ENCODE data around the gene CACNB2.
"Not testable (repeated sequence)": the region's sequence is repeated elsewhere in the genome, so short reads cannot be mapped to it uniquely, and the experiment has no call there.

Gene CACNB2

DNA sequence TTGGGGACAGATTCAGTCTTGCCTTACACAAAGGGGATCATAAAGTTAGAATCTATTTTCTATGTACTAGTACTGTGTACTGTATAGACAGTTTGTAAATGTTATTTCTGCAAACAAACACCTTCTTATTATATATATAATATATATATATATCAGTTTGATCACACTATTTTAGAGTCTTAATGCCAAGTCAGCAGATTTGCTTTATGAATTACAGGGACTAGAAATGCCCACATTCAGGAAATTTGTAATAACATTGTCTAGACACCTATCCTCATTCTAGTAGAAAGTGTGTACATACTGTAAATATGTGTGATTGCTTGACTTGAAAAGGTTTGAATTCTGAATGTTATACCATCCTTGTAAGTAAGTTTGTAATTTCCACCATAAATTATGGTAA, 400.0 kb downstream of the CACNB2 start:
- DNase-seq, result no peak

GRCh38 chr10:18542832-18543231, 402.6 kb downstream of the CACNB2 start:
- no peak for DNase-seq

- DNase-seq, result no peak
These were observed 405.5 kb downstream of the CACNB2 start for GRCh38 chr10:18545621-18546305.

- DNase-seq, result no peak
These were observed 408.9 kb downstream of the CACNB2 start for GRCh38 chr10:18549105-18549504.

DNA sequence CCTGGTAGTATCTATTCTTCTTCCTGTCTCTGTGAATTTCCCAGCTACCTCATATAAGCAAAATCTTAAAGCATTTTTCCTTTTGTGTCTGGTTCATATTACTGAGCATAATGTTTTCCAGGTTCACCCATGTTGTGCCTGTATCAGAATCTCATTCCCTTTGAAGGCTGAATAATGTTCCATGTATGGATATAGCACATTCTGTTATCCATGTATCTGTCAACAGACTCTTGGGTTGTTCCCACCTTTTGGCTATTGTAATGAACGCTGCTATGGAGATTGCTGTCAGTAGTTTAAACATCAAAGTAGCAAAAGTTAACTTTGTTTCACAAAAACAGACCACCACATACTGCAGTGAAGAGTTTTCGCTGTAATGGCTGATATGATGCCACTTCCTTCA, 411.2 kb downstream of the CACNB2 start:
- no peak for DNase-seq

- no peak for DNase-seq
These were observed 414.3 kb downstream of the CACNB2 start for GRCh38 chr10:18554479-18554878.

- no peak for DNase-seq
These were observed 416.4 kb downstream of the CACNB2 start for GRCh38 chr10:18556522-18557147.

DNA sequence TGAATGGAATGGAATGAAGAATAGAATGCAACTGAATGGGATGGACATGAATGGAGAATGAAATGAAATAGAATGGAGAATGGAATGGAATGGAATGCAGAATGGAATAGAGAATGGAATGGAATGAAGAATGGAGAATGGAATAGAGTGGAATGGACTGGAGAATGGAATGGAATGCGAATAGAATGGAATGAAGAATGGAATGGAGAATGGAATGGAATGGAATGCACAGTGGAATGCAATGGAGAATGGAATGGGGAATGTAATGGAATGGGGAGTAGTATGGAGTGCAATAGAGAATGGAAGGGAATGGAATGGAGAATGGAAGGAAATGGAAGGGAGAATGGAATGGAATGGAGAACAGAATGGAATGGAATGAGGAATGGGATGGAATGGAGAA, 417.7 kb downstream of the CACNB2 start:
- no peak for DNase-seq

- no peak for DNase-seq
These were observed 421.8 kb downstream of the CACNB2 start for GRCh38 chr10:18561861-18562551.

DNA sequence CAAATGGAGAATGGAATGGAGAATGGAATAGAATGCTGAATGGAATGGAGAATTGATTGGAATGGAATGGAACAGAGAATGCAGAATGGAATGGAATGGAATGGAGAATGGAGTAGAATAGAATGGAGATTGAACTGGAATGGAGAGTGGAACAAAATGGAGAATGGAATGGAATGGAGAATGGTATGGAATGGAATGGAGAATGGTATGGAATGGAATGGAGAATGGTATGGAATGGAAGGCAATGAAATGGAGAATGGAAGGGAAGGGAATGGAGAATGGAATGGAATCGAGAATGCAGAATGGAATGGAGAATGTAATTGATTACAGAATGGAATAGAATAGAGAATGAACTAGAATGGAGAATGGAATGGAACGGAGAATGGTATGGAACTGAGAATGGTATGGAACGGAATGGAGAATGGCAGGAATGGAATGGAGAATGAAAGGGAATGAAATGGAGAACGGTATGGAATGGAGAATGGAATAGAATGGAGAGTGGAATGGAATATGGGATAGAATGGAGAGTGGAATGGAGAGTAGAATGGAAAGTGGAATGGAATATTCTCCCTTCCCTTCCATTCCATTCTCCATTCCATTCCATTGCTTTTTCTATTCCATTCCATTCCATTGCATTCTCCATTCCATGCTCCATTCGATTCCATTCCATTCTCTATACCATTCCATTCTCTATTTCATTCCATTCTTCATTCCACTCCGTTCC, 422.9 kb downstream of the CACNB2 start:
- DNase-seq, result no peak

GRCh38 chr10:18565006-18565405, 424.8 kb downstream of the CACNB2 start:
- DNase-seq, result no peak

DNA sequence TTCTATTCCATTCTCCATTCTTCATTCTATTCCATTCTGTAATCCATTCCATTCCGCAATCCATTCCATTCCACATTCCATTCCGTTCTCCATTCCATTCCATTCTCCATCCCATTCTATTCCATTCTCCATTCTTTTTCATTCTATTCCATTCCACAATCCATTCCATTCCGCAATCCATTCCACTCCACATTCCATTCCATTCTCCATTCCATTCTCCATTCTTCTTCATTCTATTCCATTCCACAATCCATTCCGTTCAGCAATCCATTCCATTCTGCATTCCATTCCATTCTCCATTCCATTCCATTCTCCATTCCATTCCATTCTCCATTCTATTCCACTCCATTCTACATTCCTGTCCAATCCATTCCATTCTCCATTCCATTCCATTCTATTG, 426.0 kb downstream of the CACNB2 start:
- DNase-seq, result no peak

DNA sequence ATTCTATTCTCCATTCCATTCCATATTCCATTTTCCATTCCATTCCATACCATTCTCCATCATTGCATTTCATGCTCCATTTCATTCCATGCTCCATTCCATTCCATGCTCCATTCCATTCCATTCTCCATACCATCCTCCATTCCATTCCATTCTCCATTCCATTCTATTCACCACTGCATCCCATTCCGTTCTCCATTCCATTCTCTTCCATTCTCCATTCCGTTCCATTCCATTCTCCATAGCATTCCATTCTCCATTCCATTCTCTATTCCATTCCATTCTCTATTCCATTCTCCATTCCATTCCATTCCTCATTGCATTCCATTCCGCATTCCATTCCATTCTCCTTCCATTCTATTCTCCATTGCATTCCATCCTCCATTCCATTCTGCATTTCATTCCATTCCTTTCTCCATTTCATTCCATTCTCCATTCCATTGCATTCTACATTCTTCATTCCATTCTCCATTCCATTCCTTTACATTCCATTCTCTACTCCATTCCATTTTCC, 427.2 kb downstream of the CACNB2 start:
- no peak for DNase-seq

DNA sequence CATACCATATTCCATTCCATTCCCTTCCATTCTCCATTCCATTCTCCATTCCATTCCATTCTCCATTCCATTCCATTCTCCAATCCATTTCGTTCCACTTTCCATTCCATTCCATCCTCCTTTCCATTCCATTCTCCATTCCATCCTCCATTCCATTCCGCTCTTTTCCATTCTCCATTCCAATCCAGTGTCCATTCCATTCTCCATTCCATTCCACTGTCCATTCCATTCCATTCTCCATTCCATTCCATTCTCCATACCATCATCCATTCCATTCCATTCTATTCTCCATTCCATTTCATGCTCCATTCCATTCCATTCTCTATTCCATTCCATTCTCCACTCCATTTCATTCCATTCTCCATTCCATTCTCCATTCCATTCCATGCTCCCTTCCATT, 430.2 kb downstream of the CACNB2 start:
- DNase-seq, result not testable (repeated sequence)

DNA sequence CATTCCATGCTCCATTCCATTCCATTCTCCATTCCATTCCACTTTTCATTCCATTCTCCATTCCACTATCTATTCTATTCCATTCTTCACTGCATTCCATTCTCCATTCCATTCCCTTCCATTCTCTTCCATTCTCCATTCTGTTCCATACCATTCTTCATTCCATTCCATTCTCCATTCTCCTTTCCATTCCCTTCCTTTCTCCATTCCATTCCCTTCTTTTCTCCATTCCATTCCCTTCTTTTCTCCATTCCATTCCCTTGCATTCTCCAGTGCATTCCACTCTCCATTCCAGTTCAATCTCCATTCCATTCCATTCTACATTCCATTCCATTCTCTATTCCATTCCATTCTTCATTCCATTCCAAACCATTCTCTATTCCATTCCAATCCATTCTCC, 430.9 kb downstream of the CACNB2 start:
- DNase-seq, result no peak

DNA sequence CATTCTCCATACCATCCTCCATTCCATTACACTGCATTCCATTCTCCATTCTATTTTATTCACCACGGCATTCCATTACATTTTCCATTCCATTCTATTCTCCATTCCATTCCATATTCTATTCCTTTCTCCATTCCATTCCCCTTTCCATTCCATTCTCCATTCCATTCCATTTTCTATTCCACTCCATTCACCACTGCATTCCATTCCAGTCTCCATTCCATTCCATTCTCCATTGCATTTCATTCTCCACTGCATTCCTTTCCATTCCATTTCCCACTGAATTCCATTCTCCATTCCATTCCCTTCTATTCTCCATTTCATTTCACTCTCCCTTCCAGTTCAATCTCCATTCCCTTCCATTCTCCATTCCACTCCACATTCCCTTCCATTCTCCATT, 431.6 kb downstream of the CACNB2 start:
- no peak for DNase-seq

- DNase-seq, result no peak
These were observed 432.8 kb downstream of the CACNB2 start for GRCh38 chr10:18572959-18573561.

GRCh38 chr10:18576586-18576985, 436.4 kb downstream of the CACNB2 start:
- no peak for DNase-seq

DNA sequence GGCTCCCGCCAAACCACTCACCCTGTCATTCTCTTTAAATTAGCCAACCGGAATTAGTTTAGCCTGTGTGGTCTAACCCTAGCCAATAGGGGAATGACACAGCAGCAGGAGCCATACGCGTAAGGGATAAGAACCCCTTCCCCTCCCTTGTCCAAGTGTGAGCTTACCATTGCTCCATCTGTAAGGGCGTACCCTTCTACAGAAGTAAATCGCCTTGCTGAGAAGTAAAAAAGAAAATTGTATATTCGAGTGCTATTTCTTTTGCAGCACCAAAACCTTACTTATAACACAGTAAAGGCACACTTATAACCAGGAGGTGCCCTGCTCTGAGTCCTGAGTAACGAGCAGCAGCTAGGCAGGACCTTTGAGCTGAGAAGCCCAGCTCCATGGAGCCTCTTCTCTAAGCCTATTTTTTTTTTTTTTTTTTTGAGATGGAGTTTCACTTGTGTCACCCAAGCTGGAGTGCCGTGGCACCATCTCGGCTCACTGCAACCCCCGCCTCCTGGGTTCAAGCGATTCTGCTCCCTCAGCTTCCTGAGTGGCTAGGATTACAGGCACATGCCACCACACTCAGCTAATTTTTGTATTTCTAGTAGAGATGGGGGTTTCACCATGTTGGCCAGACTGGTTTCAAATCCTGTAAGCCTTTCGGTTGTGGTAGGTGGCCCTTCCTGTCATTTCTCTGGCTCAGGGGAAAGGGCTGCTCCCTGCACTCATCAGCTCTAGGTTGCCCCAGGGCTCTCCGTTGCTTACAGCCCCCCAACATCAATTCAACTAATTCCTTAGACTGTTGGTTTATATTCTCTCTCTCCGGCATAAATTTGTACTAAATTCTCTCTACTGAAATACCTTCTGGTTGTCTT, 437.8 kb downstream of the CACNB2 start:
- no peak for DNase-seq

DNA sequence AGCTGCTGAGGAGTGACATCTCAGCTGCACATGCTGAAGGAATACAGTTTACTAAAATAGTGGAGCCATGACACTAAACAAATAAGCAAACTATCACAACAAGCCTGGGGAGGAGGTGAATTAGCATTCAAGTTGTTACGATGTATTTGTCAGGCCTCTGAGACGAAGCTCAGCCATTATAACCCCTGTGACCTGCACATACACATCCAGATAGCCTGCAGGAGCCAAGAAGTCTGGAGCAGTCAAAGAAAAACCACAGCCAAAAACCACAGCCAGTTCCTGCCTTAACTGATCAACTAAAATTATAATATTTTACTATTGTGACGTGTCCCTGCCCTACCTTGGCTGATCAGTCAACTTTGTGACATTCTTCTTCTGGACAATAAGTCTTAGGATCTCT, 442.6 kb downstream of the CACNB2 start:
- DNase-seq, result no peak

- no peak for DNase-seq
These were observed 443.5 kb downstream of the CACNB2 start for GRCh38 chr10:18583575-18584270.
